ENCODE measurements around the gene RNU5B-1. TPM values are rescaled to one million over a fixed set of nuclear protein-coding genes. Genes with fewer than 3 reads are reported as not detected.

Gene RNU5B-1
- polyA plus RNA-seq, 1 donor from 2014 or later = not detected

GRCh38 chr15:65306551-65306950, 2.1 kb downstream of the RNU5B-1 start:
- H3K4me2 ChIP-seq (ENCODE audit: low read length) = no peak overlapping the region
- H3F3A ChIP-seq (ENCODE audit: insufficient read depth, low read length, poor library complexity, severe bottlenecking) = no peaks in the 10 kb centered on the region
- H3K9me2 ChIP-seq (ENCODE audit: insufficient read depth, low read length) = no peaks in the 10 kb centered on the region
- no peak overlapping the region for H2AFZ ChIP-seq (ENCODE audit: low read depth, low read length)
- H3K27ac ChIP-seq (ENCODE audit: low read length) = no peak overlapping the region
- no peaks in the 10 kb centered on the region for H3K36me3 ChIP-seq (ENCODE audit: insufficient read depth, low read length)
- no peak overlapping the region for H3K9ac ChIP-seq (ENCODE audit: low read length)
- no peaks in the 10 kb centered on the region for H3K27me3 ChIP-seq (ENCODE audit: insufficient read depth, low read depth, low read length)
- TF ChIP-seq TAF1 (IDR thresholded peaks at IDR 0.05; ENCODE audit: low read depth) (no peak), POLR2AphosphoS5 (IDR thresholded peaks at IDR 0.05) (no peak), SMC3 (conservative IDR thresholded peaks at IDR 0.05; ENCODE audit: poor library complexity) (no peak), REST (IDR thresholded peaks at IDR 0.05; ENCODE audit: borderline replicate concordance) (no peak), EP300 (conservative IDR thresholded peaks at IDR 0.05; ENCODE audit: poor library complexity, severe bottlenecking) (no peak), CTCF (IDR thresholded peaks at IDR 0.05; ENCODE audit: poor library complexity, severe bottlenecking) (no peak), EZH2 (IDR thresholded peaks at IDR 0.05; ENCODE audit: borderline replicate concordance, insufficient read depth, low read length, poor library complexity, severe bottlenecking) (no peak), MXI1 (conservative IDR thresholded peaks at IDR 0.05; ENCODE audit: poor library complexity, severe bottlenecking) (no peak), RAD21 (conservative IDR thresholded peaks at IDR 0.05) (no peak)
- H3K79me2 ChIP-seq (replicated peaks; ENCODE audit: insufficient read depth, low read length) = no peaks in the 10 kb centered on the region
- H3K9me3 ChIP-seq (ENCODE audit: low read length) = no peaks in the 10 kb centered on the region
- no peaks in the 10 kb centered on the region for H4K20me1 ChIP-seq (ENCODE audit: insufficient read depth)
- no peak overlapping the region for H3K4me3 ChIP-seq (ENCODE audit: low read length)

- no peaks in the 10 kb centered on the region for H4K20me1 ChIP-seq (ENCODE audit: insufficient read depth)
- H3K9me3 ChIP-seq (ENCODE audit: low read length) = no peaks in the 10 kb centered on the region
- no peaks in the 10 kb centered on the region for H3K79me2 ChIP-seq (replicated peaks; ENCODE audit: insufficient read depth, low read length)
- no peaks in the 10 kb centered on the region for H3F3A ChIP-seq (ENCODE audit: insufficient read depth, low read length, poor library complexity, severe bottlenecking)
- H3K27me3 ChIP-seq (ENCODE audit: insufficient read depth, low read depth, low read length) = no peaks in the 10 kb centered on the region
- no peak overlapping the region for H3K4me3 ChIP-seq (ENCODE audit: low read length)
- no peaks in the 10 kb centered on the region for H3K36me3 ChIP-seq (ENCODE audit: insufficient read depth, low read length)
- H3K9me2 ChIP-seq (ENCODE audit: insufficient read depth, low read length) = no peaks in the 10 kb centered on the region
- no peak for TF ChIP-seq RAD21 (conservative IDR thresholded peaks at IDR 0.05)
- TF ChIP-seq POLR2AphosphoS5 (IDR thresholded peaks at IDR 0.05) = no peak
- no peak for TF ChIP-seq CTCF (IDR thresholded peaks at IDR 0.05; ENCODE audit: poor library complexity, severe bottlenecking)
- no peak for TF ChIP-seq EZH2 (IDR thresholded peaks at IDR 0.05; ENCODE audit: borderline replicate concordance, insufficient read depth, low read length, poor library complexity, severe bottlenecking)
- TF ChIP-seq TAF1 (IDR thresholded peaks at IDR 0.05; ENCODE audit: low read depth) = no peak
- TF ChIP-seq EP300 (conservative IDR thresholded peaks at IDR 0.05; ENCODE audit: poor library complexity, severe bottlenecking) = no peak
- TF ChIP-seq SMC3 (conservative IDR thresholded peaks at IDR 0.05; ENCODE audit: poor library complexity) = no peak
- no peak for TF ChIP-seq MXI1 (conservative IDR thresholded peaks at IDR 0.05; ENCODE audit: poor library complexity, severe bottlenecking)
- TF ChIP-seq REST (IDR thresholded peaks at IDR 0.05; ENCODE audit: borderline replicate concordance) = no peak
- no peak overlapping the region for H2AFZ ChIP-seq (ENCODE audit: low read depth, low read length)
- H3K4me2 ChIP-seq (ENCODE audit: low read length) = no peak overlapping the region
- no peak overlapping the region for H3K9ac ChIP-seq (ENCODE audit: low read length)
- H3K27ac ChIP-seq (ENCODE audit: low read length) = no peak overlapping the region
Observed at GRCh38 chr15:65307978-65308377, 3.5 kb downstream of the RNU5B-1 start.
